IPS DF 6.9 (cell line): ENCODE results near the gene MYRF.

Source experiments
- DNase-seq: peaks from one replicate; pipeline ENCODE4 v3.0.0-alpha.2; 2013; ENCODE audit warnings: low read depth, low spot score
- H3K27ac ChIP-seq: one replicate; pipeline ENCODE4 v1.5.1; 2013; ENCODE audit warnings: low read length, control low read depth
- H3K27me3 ChIP-seq: 2 replicates; pipeline ENCODE4 v1.6.1; 2013; ENCODE audit warnings: mild to moderate bottlenecking, low read length; ENCODE audit not compliant: control insufficient read depth, insufficient read depth
- H3K36me3 ChIP-seq: 2 replicates; pipeline ENCODE4 v1.6.1; 2013; ENCODE audit warnings: low read length; ENCODE audit not compliant: control insufficient read depth, insufficient read depth
- H3K4me1 ChIP-seq: 2 replicates; pipeline ENCODE4 v1.6.1; 2013; ENCODE audit warnings: low read length; ENCODE audit not compliant: control insufficient read depth, insufficient read depth
- H3K4me3 ChIP-seq: 2 replicates; pipeline ENCODE4 v1.5.1; 2013; ENCODE audit warnings: mild to moderate bottlenecking, low read length
- H3K9me3 ChIP-seq: 2 replicates; pipeline ENCODE4 v1.6.1; 2013; ENCODE audit warnings: low read length, inconsistent platforms; ENCODE audit not compliant: control insufficient read depth, insufficient read depth
- WGBS: extraction: QIAGEN DNeasy Blood & Tissue Kit; methylation state at CpG from one replicate; pipeline ENCODE4 v1.1.7; 2013; ENCODE audit warnings: mixed read lengths, missing lambda C conversion rate; ENCODE audit not compliant: insufficient read length, insufficient coverage; 5-methylcytosine and 5-hydroxymethylcytosine counted together

The MYRF gene

GRCh38 chr11:61783717-61784505 lies 31.5 kb downstream of the MYRF start:
- no peak for DNase-seq
- no CpG with 5 or more reads among the region's 13 CpGs for WGBS
- peaks cover 24% of the 10 kb centered on the region for H3K36me3 ChIP-seq
- H3K4me1 ChIP-seq: no peaks in the 10 kb centered on the region
- H3K27me3 ChIP-seq: no peaks in the 10 kb centered on the region
- H3K4me3 ChIP-seq: no peak overlapping the region
- no peak overlapping the region for H3K27ac ChIP-seq
- no peaks in the 10 kb centered on the region for H3K9me3 ChIP-seq

- H3K4me1 ChIP-seq: no peaks in the 10 kb centered on the region
- no peak overlapping the region for H3K4me3 ChIP-seq
- no CpG with 5 or more reads among the region's 7 CpGs for WGBS
- peaks cover 27% of the 10 kb centered on the region for H3K36me3 ChIP-seq
- H3K27ac ChIP-seq: no peak overlapping the region
- no peak for DNase-seq
- H3K9me3 ChIP-seq: no peaks in the 10 kb centered on the region
- H3K27me3 ChIP-seq: no peaks in the 10 kb centered on the region
Observed at GRCh38 chr11:61784506-61784805, 32.0 kb downstream of the MYRF start.

GRCh38 chr11:61785837-61786402 lies 33.5 kb downstream of the MYRF start:
- Histone ChIP-seq H3K27ac (no peak overlapping the region), H3K9me3 (no peaks in the 10 kb centered on the region), H3K4me3 (no peak overlapping the region), H3K27me3 (no peaks in the 10 kb centered on the region), H3K36me3 (peaks cover 38% of the 10 kb centered on the region), H3K4me1 (no peaks in the 10 kb centered on the region)
- WGBS: no CpG with 5 or more reads among the region's 11 CpGs
- DNase-seq: no peak

- WGBS: no CpG with 5 or more reads among the region's 9 CpGs
- Histone ChIP-seq H3K4me1 (no peaks in the 10 kb centered on the region), H3K36me3 (peaks cover 38% of the 10 kb centered on the region), H3K27ac (no peak overlapping the region), H3K4me3 (no peak overlapping the region), H3K27me3 (no peaks in the 10 kb centered on the region), H3K9me3 (no peaks in the 10 kb centered on the region)
- DNase-seq: peak; percentile 43
Observed at GRCh38 chr11:61787928-61788491, 35.6 kb downstream of the MYRF start.

- WGBS: no CpG with 5 or more reads among the region's 14 CpGs
- no peak for DNase-seq
- peaks cover 38% of the 10 kb centered on the region for H3K36me3 ChIP-seq
Observed at GRCh38 chr11:61791737-61792309, 39.4 kb downstream of the MYRF start.

GRCh38 chr11:61792310-61793082 lies 40.1 kb downstream of the MYRF start, which contains the start of the genes FEN1 and TMEM258:
FEN1 (plus strand) TSS chr11:61792911; CDS start chr11:61795362, 2,451 bp downstream.
TMEM258 (minus strand) TSS chr11:61792599; CDS start chr11:61792558, 41 bp downstream.
- Histone ChIP-seq H3K4me1 (no peaks in the 10 kb centered on the region), H3K9me3 (no peaks in the 10 kb centered on the region), H3K36me3 (peaks cover 32% of the 10 kb centered on the region), H3K27me3 (no peaks in the 10 kb centered on the region), H3K4me3 (peak within 1 kb of the TSS; percentile 64), H3K27ac (no peak within 1 kb of the TSS)
- no CpG with 5 or more reads among the region's 61 CpGs for WGBS
- DNase-seq: no peak

More at GRCh38 chr11:61791737-61792309, 39.4 kb downstream of the MYRF start:
- H3K4me3 ChIP-seq: peak overlapping the region; percentile 64; the same call in 1 of the 2 replicates
- no peaks in the 10 kb centered on the region for H3K9me3 ChIP-seq
- H3K4me1 ChIP-seq: no peaks in the 10 kb centered on the region
- no peak overlapping the region for H3K27ac ChIP-seq
- H3K27me3 ChIP-seq: no peaks in the 10 kb centered on the region

GRCh38 chr11:61793083-61793828 lies 40.8 kb downstream of the MYRF start:
- Histone ChIP-seq H3K36me3 (peaks cover 27% of the 10 kb centered on the region), H3K4me3 (peak overlapping the region; percentile 64), H3K27ac (no peak overlapping the region), H3K4me1 (no peaks in the 10 kb centered on the region), H3K27me3 (no peaks in the 10 kb centered on the region), H3K9me3 (no peaks in the 10 kb centered on the region)
- no peak for DNase-seq
- no CpG with 5 or more reads among the region's 29 CpGs for WGBS

GRCh38 chr11:61793829-61794204 lies 41.4 kb downstream of the MYRF start:
- H3K27ac ChIP-seq: no peak overlapping the region
- WGBS: no CpG with 5 or more reads among the region's 3 CpGs

GRCh38 chr11:61794579-61794978 lies 42.1 kb downstream of the MYRF start:
- H3K36me3 ChIP-seq: peaks cover 21% of the 10 kb centered on the region

More at GRCh38 chr11:61793829-61794204, 41.4 kb downstream of the MYRF start:
- Histone ChIP-seq H3K27me3 (no peaks in the 10 kb centered on the region), H3K4me1 (no peaks in the 10 kb centered on the region), H3K36me3 (peaks cover 24% of the 10 kb centered on the region), H3K9me3 (no peaks in the 10 kb centered on the region), H3K4me3 (peak overlapping the region; percentile 64; the same call in 1 of the 2 replicates)
- no peak for DNase-seq

More at GRCh38 chr11:61794579-61794978, 42.1 kb downstream of the MYRF start:
- Histone ChIP-seq H3K9me3 (no peaks in the 10 kb centered on the region), H3K27me3 (no peaks in the 10 kb centered on the region), H3K27ac (no peak overlapping the region), H3K4me3 (no peak overlapping the region), H3K4me1 (no peaks in the 10 kb centered on the region)
- no peak for DNase-seq
- WGBS: 100% methylated on average over 1 of the region's 4 CpGs
